ENCODE measurements around the gene NIN. TPM values are rescaled to one million over a fixed set of nuclear protein-coding genes. Genes with fewer than 3 reads are reported as not detected.
"Not testable (repeated sequence)": the region's sequence is repeated elsewhere in the genome, so short reads cannot be mapped to it uniquely, and the experiment has no call there.

Gene NIN
- total RNA-seq, 1 donor from 2014 or later, result 28.9 TPM

DNA sequence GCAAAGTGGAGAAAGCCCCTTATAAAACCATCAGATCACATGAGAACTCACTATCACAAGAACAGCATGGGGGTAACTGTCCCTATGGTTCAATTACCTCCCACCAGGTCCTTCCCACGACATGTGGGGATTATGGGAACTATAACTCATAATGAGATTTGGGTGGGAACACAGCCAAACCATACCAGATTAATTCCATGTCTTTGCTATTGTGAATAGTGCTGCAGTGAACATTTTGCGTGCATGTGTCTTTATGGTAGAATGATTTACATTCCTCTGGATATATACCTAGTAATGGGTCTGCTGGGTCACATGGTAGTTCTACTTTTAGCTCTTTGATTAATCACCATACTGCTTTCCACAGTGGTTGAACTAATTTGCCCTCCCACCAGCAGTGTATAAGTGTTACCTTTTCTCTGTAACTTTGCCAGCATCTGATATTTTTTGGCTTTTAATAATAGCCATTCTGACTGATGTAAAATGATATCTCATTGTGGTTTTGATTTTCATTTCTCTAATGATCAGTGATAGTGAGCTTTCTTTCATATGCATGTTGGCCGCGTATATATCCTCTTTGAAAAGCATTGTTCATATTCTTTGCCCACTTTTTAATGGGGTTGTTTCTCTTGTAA, 133.2 kb downstream of the NIN start:
- no peak overlapping the region for H3K4me3 ChIP-seq (ENCODE audit: low read depth, low read length)
- no peak for DNase-seq (ENCODE audit: low read depth)
- TF ChIP-seq CTCF (IDR thresholded peaks at IDR 0.05; ENCODE audit: insufficient read depth, low read length, poor library complexity, severe bottlenecking), result no peak
- H3K27me3 ChIP-seq (ENCODE audit: control insufficient read depth, insufficient read depth, low read length), result no peaks in the 10 kb centered on the region
- H3K36me3 ChIP-seq (ENCODE audit: control insufficient read depth, insufficient read depth, low read length), result no peaks in the 10 kb centered on the region

GRCh38 chr14:50694260-50694659, 136.7 kb downstream of the NIN start:
- H3K36me3 ChIP-seq (ENCODE audit: control insufficient read depth, insufficient read depth, low read length); H3K27me3 ChIP-seq (ENCODE audit: control insufficient read depth, insufficient read depth, low read length); DNase-seq (ENCODE audit: low read depth); H3K4me3 ChIP-seq (ENCODE audit: low read depth, low read length): not testable (repeated sequence)

GRCh38 chr14:50688875-50689274, 142.1 kb downstream of the NIN start:
- no peak for TF ChIP-seq CTCF (IDR thresholded peaks at IDR 0.05; ENCODE audit: insufficient read depth, low read length, poor library complexity, severe bottlenecking)
- H3K36me3 ChIP-seq (ENCODE audit: control insufficient read depth, insufficient read depth, low read length), result no peaks in the 10 kb centered on the region
- H3K27me3 ChIP-seq (ENCODE audit: control insufficient read depth, insufficient read depth, low read length), result no peaks in the 10 kb centered on the region
- H3K4me3 ChIP-seq (ENCODE audit: low read depth, low read length), result no peak overlapping the region
- DNase-seq (ENCODE audit: low read depth), result no peak

GRCh38 chr14:50679674-50680073, 151.3 kb downstream of the NIN start:
- no peak overlapping the region for H3K4me3 ChIP-seq (ENCODE audit: low read depth, low read length)
- no peak for DNase-seq (ENCODE audit: low read depth)
- TF ChIP-seq CTCF (IDR thresholded peaks at IDR 0.05; ENCODE audit: insufficient read depth, low read length, poor library complexity, severe bottlenecking), result no peak
- H3K36me3 ChIP-seq (ENCODE audit: control insufficient read depth, insufficient read depth, low read length), result no peaks in the 10 kb centered on the region
- H3K27me3 ChIP-seq (ENCODE audit: control insufficient read depth, insufficient read depth, low read length), result no peaks in the 10 kb centered on the region

GRCh38 chr14:50678163-50678562, 152.8 kb downstream of the NIN start:
- H3K36me3 ChIP-seq (ENCODE audit: control insufficient read depth, insufficient read depth, low read length), result no peaks in the 10 kb centered on the region
- H3K4me3 ChIP-seq (ENCODE audit: low read depth, low read length), result no peak overlapping the region
- TF ChIP-seq CTCF (IDR thresholded peaks at IDR 0.05; ENCODE audit: insufficient read depth, low read length, poor library complexity, severe bottlenecking), result no peak
- H3K27me3 ChIP-seq (ENCODE audit: control insufficient read depth, insufficient read depth, low read length), result no peaks in the 10 kb centered on the region
- DNase-seq (ENCODE audit: low read depth), result no peak

- H3K4me3 ChIP-seq (ENCODE audit: low read depth, low read length), result no peak overlapping the region
- no peak for TF ChIP-seq CTCF (IDR thresholded peaks at IDR 0.05; ENCODE audit: insufficient read depth, low read length, poor library complexity, severe bottlenecking)
- H3K27me3 ChIP-seq (ENCODE audit: control insufficient read depth, insufficient read depth, low read length), result no peaks in the 10 kb centered on the region
- DNase-seq (ENCODE audit: low read depth), result no peak
- H3K36me3 ChIP-seq (ENCODE audit: control insufficient read depth, insufficient read depth, low read length), result no peaks in the 10 kb centered on the region
Measured at GRCh38 chr14:50677527-50678063, 153.4 kb downstream of the NIN start.
